HS-27A (cell line): ENCODE results near the gene CEP170B.
"Not testable (repeated sequence)": the region's sequence is repeated elsewhere in the genome, so short reads cannot be mapped to it uniquely, and the experiment has no call there.

Experiments used
- DNase-seq: peaks from one replicate; pipeline ENCODE4 v3.0.0-alpha.2; 2012; ENCODE audit warnings: low read depth, missing footprints

The CEP170B gene

DNA sequence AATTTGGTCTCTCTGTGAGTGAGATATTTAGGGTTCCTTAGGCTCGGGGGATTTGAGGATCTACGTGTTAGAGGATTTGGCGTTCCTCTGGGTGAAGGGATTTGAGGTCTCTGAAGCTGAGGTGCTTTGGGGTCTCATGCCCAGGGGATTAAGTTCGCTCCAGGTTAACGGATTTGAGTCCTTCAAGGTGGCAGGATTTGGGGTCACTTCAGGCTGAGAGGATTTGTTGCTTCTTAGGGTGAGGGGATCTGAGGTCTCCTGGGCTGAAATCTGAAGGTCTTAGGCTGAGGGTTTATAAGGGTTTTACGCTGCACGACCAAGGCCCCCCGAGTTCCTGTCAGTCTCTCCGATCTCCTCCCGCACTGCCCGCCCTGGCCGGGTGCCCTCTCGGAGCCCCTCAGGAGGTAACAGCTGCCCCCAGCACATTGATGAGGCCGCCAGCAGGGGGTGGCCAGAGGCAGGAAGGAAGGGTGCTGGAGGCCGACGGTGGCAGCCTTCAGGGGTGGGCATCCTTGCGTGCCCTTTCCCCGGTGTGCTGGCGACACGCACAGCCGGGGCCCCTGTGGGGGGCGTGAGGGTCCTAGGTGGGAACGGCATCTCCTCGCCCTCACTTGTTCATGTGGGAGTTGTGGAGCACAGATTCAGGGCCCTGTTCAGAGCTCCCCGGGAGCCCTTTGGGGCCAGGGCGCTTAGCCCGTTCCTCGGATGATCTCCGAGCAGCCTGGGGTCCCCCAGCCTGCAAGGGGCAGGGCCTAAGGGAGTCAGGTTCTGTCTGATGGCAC lies 14.3 kb downstream of the CEP170B start:
- no peak for DNase-seq

GRCh38 chr14:104879983-104880565 lies 15.0 kb downstream of the CEP170B start:
- DNase-seq: no peak

- no peak for DNase-seq
Measured at GRCh38 chr14:104880584-104881210, 15.6 kb downstream of the CEP170B start.

DNA sequence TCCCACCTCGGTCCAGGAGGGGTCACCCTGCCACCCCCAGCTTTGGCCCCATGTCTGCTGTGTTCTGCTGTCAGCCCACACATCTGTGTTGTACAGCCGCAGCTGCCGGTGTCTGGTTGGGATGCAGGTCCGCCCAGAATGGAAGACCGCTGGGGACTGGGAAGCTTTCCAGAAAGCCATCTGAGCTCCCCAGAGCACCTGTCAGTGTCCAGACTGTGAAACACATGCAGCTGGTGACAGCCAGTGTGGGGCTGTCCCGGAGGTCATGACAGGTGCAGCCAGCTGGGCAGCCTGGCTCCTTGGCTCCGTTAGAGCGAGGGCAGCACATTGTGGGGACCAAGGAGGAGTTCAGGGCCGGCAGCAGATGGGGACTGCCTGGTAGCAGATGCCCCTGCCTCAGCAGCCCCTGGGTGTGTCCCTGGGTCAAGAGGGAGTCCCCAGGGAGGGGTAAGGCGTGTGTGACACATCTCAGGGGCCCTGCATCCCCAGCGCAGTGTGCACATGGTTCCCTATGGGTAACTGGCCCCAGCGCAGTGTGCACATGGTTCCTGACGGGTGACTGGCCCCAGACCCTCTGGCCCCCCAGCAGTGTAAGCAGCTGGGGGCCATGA lies 16.4 kb downstream of the CEP170B start:
- no peak for DNase-seq

DNA sequence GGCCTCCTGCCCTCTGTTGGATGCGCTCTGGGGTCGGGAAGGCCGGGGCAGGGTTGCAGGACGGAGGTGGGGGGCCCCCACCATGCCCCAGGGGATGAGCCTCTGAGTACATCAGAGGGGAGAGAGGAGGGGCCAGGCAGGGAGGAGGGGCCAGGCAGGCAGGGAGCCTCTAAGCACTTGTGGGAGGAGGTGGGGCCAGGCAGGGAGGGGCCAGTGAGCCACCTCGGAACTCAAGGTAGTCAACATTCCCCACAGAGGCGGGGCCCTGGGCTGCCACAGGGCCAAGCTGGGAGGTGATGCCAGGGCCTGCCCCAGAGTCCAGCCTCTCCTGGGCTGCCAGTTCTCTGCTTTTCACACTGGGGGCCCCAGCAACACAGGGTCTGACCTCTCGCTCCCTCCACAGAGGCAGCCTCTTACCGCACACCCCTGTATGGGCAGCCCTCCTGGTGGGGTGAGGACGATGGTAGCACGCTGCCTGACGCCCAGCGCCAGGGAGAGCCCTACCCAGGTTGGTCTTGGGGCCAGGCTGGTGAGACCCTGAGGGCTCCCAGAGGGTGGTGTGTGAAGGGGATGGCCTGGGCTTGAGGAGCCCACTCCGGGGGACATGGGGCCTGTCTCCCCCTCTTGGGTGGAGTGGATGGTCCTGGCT lies 17.4 kb downstream of the CEP170B start:
- DNase-seq: no peak

- DNase-seq: no peak
Measured at GRCh38 chr14:104882991-104883660, 18.1 kb downstream of the CEP170B start.

DNA sequence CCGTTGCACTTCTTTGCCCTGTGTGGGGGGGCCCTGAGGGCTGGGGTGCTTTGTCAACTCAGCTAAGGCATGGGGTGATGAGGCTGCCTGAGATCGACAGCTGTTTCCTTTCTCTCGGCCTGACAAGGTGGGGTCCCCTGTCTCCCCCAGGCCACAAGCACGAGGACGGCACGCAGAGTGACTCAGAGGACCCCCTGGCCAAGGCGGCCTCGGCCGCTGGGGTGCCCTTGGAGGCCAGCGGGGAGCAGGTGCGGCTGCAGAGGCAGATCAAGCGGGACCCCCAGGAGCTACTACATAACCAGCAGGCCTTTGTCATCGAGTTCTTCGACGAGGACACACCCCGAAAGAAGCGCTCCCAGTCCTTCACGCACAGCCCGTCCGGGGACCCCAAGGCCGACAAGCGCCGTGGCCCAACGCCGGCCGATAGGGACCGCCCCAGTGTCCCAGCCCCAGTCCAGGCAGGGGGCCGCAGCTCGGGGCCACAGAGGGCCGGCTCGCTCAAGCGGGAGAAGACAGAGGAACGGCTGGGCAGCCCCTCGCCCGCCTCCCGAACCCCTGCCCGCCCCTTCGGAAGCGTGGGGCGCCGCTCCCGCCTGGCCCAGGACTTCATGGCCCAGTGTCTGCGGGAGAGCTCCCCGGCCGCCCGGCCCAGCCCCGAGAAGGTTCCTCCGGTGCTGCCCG lies 18.8 kb downstream of the CEP170B start:
- no peak for DNase-seq

DNA sequence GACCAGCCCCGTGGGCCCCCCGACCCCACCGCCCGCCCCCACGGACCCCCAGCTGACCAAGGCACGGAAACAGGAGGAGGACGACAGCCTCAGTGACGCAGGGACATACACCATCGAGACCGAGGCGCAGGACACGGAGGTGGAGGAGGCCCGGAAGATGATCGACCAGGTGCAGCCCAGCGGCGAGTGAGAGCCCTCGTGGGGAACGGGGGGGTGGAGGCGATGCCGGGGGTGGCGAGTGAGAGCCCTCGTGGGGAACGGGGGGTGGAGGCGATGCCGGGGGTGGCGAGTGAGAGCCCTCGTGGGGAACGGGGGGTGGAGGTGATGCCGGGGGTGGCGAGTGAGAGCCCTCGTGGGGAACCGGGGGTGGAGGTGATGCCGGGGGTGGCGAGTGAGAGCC lies 19.3 kb downstream of the CEP170B start:
- DNase-seq: not testable (repeated sequence)

DNA sequence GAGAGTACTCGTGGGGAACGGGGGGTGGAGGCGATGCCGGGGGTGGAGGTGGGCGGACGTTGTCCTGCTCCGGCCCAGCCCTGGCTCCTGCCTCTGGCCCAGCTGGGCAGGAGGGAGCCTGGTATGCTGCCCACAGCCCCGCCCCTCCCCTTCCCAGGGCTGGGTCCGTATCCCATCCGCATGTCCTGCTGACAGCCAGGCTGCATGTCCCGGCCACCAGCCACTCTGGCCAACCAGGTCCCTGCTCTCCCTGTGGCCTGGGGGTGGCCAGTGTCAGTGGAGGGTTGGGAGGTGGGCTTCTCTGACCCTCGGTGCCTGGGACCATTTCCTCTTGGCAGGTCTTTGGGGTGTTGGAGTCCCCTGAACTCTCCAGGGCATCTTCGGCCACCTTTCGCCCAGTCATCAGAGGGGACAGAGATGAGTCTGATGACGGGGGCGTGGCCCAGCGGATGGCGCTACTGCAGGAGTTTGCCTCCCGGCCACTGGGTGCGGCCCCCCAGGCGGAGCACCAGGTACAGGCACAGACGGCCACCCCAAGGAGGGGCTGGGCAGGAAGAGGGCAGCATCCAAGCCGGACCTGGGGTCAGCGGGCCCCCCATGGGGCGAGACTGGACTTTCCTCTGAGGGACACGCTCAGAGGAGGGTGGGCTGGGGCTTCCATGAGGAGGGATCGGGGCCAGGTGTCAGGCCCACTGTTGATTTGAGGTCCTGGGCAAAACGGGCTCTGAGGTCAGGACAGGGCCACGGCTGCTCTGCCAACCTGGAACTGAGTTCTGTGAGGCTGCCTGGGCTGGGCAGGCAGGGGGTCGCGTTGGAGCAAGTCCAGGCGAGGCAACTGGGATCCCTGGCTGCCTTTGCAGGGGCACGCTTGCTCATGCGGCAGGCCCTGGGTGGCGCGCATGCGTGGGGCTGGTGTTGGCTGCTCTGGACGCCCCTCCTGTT lies 20.2 kb downstream of the CEP170B start:
- DNase-seq: no peak

GRCh38 chr14:104885973-104886689 lies 21.1 kb downstream of the CEP170B start:
- DNase-seq: no peak

DNA sequence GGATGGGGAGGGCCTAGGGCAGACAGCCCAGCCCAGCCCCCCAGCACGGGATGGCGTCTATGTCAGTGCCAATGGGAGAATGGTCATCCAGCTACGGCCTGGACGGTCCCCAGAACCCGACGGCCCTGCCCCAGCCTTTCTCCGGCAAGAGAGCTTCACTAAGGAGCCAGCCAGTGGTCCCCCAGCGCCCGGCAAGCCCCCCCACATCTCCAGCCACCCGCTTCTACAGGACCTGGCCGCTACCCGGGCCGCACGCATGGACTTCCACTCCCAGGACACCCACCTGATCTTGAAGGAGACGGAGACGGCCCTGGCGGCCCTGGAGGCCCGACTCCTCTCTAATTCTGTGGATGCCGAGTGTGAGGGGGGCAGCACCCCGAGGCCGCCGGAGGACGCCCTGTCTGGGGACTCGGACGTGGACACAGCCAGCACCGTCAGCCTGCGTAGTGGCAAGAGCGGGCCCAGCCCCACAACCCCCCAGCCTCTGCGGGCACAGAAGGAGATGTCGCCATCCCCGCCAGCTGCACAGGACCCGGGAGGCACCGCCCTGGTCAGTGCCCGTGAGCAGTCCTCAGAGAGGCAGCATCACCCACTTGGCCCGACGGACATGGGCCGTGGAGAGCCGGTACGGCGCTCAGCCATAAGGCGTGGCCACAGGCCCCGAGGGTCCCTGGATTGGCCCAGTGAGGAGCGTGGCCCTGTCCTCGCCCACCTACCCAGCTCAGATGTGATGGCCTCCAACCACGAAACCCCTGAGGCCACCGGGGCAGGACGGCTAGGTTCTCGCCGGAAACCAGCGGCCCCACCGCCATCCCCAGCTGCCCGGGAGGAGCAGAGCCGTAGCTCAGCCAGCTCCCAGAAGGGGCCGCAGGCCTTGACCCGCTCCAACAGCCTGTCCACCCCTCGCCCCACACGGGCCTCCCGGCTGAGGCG lies 21.9 kb downstream of the CEP170B start:
- DNase-seq: no peak

GRCh38 chr14:104887623-104888488 lies 22.8 kb downstream of the CEP170B start:
- DNase-seq: no peak

GRCh38 chr14:104888489-104889374 lies 23.7 kb downstream of the CEP170B start:
- DNase-seq: no peak

GRCh38 chr14:104889375-104889757 lies 24.3 kb downstream of the CEP170B start:
- DNase-seq: no peak

DNA sequence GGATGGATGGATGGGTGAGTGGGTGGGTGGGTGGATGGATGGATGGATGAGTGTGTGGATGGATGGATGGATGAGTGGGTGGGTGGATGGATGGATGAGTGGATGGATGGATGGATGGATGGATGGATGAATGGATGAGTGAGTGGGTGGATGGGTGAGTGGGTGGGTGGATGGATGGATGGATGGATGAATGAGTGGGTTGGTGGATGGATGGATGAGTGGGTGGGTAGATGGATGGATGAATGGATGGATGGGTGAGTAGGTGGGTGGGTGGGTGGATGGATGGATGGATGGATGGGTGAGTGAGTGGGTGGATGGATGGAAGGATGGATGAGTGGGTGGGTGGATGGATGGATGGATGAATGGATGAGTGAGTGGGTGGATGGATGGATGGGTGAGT lies 25.2 kb downstream of the CEP170B start:
- not testable (repeated sequence) for DNase-seq

DNA sequence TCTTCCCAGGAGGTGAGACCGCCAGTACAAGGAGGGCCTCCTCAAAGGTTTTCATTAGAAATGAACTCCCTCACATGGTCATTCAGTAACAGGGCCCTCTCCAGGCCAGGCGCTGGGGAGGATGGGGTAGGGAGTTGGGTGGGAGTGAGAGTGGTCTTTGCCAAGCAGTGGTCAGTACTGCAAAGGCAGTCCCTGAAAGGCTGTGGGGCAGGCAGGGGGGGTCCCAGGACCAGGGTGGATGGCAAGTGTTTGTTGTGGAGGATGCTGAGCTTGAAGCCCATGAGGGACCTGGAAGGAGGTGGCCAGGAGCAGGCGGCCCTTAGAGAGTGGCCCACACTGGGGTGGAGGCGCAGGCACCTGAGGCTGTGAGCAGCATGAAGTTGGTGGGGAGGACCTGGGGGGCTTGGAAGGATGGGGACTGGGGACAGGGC lies 26.1 kb downstream of the CEP170B start:
- no peak for DNase-seq
